Measurements from ENCODE around the gene RNF166.

The RNF166 gene, protein sequence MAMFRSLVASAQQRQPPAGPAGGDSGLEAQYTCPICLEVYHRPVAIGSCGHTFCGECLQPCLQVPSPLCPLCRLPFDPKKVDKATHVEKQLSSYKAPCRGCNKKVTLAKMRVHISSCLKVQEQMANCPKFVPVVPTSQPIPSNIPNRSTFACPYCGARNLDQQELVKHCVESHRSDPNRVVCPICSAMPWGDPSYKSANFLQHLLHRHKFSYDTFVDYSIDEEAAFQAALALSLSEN

DNA sequence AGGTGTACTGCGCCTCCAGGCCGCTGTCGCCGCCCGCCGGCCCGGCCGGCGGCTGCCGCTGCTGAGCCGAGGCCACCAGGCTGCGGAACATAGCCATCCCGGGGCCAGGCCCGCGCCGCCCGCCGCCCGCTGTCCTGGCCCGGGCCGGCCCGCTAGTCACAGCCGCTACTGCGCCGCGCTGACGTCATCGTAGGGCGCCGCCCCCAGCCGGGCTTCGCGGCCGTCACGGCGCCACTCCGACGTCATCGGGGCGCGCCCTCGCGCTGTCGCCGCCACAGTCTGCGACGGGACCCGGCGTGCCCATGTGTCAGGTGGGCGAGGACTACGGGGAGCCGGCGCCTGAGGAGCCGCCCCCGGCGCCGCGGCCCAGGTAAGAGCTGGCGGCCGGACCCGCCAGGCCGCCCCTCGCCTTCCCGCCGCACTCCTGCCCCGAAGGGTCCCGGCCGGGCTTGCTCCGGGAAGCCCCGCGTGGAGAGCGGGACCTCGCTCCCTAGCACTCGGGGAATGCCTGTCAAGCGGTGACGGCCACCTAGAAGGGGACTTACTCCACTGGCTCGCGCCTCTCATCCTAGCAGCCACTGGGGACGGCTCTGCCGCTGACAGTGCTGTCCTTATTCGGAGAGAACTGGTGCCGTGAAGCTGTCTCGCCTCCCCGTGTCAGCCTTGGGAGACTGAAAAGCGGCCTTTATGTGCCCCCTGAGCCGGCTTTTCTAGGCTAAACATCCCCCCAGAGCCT, at the start of gene RNF166, which contains the start of gene CTU2:
TSS of gene RNF166 (minus strand) at position 180 of the 736 bp plus-strand sequence. CDS start at position 97, 83 bp downstream.
TSS of gene CTU2 (plus strand) at position 275 of the 736 bp plus-strand sequence. CDS start at position 303, 28 bp downstream.
- peak; percentile 94 for DNase-seq

DNA sequence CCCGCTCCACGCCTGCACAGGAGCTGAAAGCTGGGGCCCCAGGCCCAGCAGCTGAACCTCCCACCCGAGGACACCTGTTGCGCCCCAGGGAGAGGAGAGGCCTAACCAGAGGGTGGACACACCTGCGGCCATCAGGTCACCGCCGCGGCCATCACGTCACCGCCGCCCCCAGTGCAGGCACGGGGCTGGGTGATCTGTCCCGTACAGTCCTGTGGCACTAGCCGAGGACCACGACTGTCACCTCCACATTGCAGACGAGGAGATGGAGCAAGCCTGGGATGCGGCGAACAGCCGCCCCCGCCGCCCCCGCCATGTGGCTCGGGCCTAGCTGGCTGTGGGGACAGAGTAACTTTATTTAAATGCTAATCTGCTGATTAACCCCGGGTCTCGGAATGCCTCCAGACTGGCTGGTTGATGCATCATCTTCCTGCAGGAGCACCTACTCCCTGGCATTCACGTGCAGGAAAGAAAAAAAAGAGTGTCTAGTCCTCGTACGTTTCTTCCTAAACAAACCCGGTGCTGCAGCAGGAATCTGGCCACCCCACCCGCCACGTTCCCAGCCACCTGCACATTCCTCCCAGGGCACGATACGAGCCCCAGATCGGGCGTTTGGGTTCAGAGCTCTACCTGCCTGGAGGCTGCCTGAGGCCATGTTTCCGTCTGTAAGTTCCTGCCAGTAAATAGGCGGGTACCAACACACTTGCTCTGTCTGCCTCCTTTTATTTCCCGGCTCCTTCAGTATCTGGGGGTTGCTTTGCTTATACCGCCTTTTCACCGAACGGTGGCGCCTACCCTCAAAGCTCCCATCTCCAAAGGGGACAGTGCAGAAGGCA, 48.9 kb upstream of the RNF166 start:
- peak; percentile 52 for DNase-seq

GRCh38 chr16:88754109-88754911, 48.1 kb upstream of the RNF166 start:
- DNase-seq, result no peak

DNA sequence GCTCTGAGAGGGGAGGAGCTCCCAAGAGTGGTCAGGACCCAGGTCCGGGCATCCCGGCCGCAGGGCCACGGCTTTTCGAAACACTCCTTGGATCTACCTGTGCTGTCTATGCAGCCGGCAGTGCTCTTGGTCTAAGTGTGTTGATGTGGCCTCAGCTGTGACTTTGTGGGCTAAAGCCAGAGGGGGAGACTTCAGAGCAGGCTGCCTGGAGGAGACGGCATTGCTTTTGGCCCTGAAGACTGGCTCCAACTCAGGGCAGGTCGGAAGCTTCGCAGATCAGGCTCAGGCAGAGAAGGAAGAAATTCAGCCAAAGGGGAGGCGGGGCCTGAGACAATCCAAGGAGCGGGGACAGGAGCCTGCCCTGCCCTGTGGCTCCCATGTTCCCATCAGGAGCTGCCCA, 47.4 kb upstream of the RNF166 start:
- no peak for DNase-seq

- DNase-seq, result no peak
Measured at GRCh38 chr16:88753191-88753590, 47.0 kb upstream of the RNF166 start.

- no peak for DNase-seq
Measured at GRCh38 chr16:88752386-88753002, 46.3 kb upstream of the RNF166 start.

GRCh38 chr16:88750854-88751253, 44.6 kb upstream of the RNF166 start:
- DNase-seq, result no peak

DNA sequence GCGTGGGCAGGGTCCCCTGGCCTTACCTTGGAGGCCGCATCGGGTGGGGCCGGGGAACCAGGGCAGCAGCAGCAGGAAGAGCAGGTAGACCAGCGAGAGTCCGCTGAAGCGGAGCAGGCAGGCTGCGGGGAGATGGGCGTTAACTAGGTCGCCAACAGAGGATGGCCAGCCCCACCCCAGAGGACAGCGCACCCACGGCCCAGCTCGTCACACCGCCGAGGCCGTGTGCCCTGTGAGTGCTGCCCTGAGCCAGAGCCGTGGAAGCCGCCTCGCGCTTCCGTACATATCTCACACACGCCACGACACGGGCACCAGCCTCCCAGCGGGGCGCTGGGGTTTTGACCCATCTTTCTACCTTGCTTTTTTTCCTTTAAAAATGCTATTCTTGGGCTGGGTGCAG, 43.1 kb upstream of the RNF166 start:
- no peak for DNase-seq

- DNase-seq, result no peak
Measured at GRCh38 chr16:88748364-88748763, 42.2 kb upstream of the RNF166 start.

- peak; percentile 94 for DNase-seq
Measured at GRCh38 chr16:88747588-88748301, 41.5 kb upstream of the RNF166 start.

DNA sequence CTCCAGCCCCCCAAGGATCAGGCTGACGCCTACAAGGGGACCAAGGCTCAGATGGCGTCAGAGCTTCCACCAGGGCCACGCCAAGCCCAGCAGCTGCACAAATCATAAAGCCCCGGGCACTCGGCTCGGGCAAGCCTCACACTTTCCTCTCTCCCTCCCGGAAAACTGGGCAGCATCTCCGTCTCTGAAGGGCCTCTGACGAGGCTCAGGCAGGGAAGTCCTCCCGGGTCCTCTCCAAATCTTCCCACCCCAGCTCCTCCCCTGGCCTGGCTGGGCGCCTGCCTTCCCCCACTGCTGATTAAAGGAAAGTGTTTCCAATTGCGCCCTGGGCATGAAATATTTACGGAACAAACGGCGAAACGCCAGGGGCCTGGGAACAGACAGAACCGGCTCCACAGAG, 40.3 kb upstream of the RNF166 start:
- no peak for DNase-seq

GRCh38 chr16:88744577-88745521, 38.6 kb upstream of the RNF166 start:
- no peak for DNase-seq

GRCh38 chr16:88743693-88744576, 37.7 kb upstream of the RNF166 start:
- DNase-seq, result peak; percentile 75

GRCh38 chr16:88742896-88743605, 36.8 kb upstream of the RNF166 start:
- DNase-seq, result no peak

- DNase-seq, result no peak
Measured at GRCh38 chr16:88741368-88741767, 35.2 kb upstream of the RNF166 start.

DNA sequence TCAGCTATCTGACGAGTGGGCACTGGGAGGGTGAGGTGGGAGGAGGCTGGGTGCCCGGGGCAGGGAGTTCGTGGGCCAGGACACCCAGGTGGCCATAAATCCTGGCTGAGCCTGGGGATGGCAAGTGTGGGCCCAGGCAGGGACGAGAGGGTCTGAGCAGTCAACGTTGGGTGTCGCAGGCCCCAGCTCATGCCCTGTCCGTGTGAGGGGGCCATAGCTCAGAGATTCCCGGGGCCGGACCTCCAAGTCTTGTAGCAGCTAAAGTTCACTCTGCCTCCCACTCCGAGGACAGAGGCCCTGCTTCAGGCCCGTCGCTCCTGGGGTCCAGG, 34.5 kb upstream of the RNF166 start:
- no peak for DNase-seq

DNA sequence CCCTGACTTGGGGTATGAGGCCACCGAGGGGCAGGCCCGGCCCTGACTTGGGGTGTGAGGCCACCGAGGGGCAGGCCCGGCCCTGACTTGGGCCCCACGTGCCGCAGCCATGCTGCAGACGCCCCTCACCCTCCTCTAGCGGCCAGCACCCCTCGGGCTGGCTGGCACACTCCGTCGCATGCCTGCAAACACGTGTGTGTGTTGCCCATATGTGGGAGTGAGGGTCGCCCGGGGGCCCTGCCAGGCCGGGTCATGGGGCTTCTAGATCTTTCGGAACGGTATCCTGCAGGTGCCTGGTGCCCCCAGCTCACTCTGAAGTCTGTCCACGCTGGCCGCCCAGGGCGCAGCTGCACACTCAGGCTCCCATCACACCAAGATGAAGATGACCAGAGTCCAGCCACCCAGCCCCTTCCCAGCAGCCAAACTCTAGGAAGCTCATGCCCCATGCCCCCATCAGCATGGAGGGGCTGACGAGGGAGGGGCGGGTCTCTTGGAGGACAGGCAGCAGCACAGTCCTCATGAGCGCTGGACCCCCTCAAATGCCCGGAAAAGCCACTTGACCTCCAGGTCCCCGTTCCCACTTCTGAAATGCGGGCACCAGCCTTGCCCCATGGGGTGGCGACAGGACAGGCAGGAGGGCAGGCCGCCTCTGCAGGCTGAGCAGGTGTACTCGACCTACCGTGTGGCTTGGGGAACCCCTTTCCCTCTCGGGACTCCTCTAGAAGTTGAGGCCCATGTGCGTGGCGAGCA, 33.9 kb upstream of the RNF166 start:
- DNase-seq, result no peak

Measured in hematopoietic multipotent progenitor cell treated with erythropoietin and hydrocortisone succinate and interleukin-3 and kit ligand, for 4 days (in vitro differentiated cells).